Smooth muscle cell (in vitro differentiated cells): ENCODE results near the gene TOR1A. TPM values are rescaled to one million over a fixed set of nuclear protein-coding genes. Genes with fewer than 3 reads are reported as not detected.
A peak's percentile ranks its signal among the peaks of the same experiment; 100 is the strongest.

Experiments
- DNase-seq: peaks from one replicate; lab custom pipeline; 2025; ENCODE audit not compliant: unreplicated experiment; lab: John Stamatoyannopoulos, UW
- H2AFZ ChIP-seq: fragments of 200-600 bp; sonication (generic); 2 replicates; pipeline ENCODE4 v1.6.0; 2016; ENCODE audit warnings: antibody characterized with exemption, low read depth, mild to moderate bottlenecking
- H3F3A ChIP-seq: fragments of 200-600 bp; sonication (generic); 2 replicates; pipeline ENCODE4 v1.6.0; 2017; ENCODE audit warnings: antibody characterized with exemption, low read depth
- H3K27ac ChIP-seq: fragments of 200-600 bp; sonication (generic); 2 replicates; pipeline ENCODE4 v1.5.1; 2016; ENCODE audit warnings: low read depth, mild to moderate bottlenecking
- H3K27me3 ChIP-seq: fragments of 200-600 bp; sonication (generic); 2 replicates; pipeline ENCODE4 v1.6.1; 2016; ENCODE audit warnings: low read depth, mild to moderate bottlenecking
- H3K36me3 ChIP-seq: fragments of 200-600 bp; sonication (generic); 2 replicates; pipeline ENCODE4 v1.5.1; 2016; ENCODE audit warnings: low read depth
- H3K4me1 ChIP-seq: fragments of 200-600 bp; sonication (generic); 2 replicates; pipeline ENCODE4 v1.5.1; 2016; ENCODE audit warnings: low read depth
- H3K4me2 ChIP-seq: fragments of 200-600 bp; sonication (generic); 2 replicates; pipeline ENCODE4 v1.6.0; 2016; ENCODE audit warnings: mild to moderate bottlenecking
- H3K4me3 ChIP-seq: fragments of 200-600 bp; sonication (generic); 2 replicates; pipeline ENCODE4 v1.5.1; 2016; ENCODE audit warnings: mild to moderate bottlenecking
- H3K79me2 ChIP-seq: fragments of 200-600 bp; sonication (generic); 2 replicates; pipeline ENCODE4 v1.6.0; 2016; ENCODE audit warnings: low read depth, mild to moderate bottlenecking
- H3K9ac ChIP-seq: fragments of 200-600 bp; sonication (generic); 2 replicates; pipeline ENCODE4 v1.6.0; 2016; ENCODE audit warnings: low read depth
- H3K9me3 ChIP-seq: fragments of 200-600 bp; sonication (generic); replicated peaks from 2 replicates; pipeline ENCODE4 v1.5.1; 2016; ENCODE audit warnings: low read depth
- H4K20me1 ChIP-seq: fragments of 200-600 bp; sonication (generic); 2 replicates; pipeline ENCODE4 v1.6.0; 2016; ENCODE audit warnings: low read depth
- WGBS: methylation state at CpG from one replicate; pipeline ENCODE4 v1.1.7; 2016; ENCODE audit warnings: low lambda C conversion rate; 5-methylcytosine and 5-hydroxymethylcytosine counted together
- polyA plus RNA-seq: library from polyadenylated mRNA; unstranded; fragments of >200 nt; fragmentation: Nextera tagmentation; extraction: Ambion mirVana; gene quantifications from 2 replicates; pipeline ENCODE4 v1.2.1, GENCODE V29; 2016
- total RNA-seq: library from RNA; depleted of rRNA; stranded (reverse); fragments of >200 nt; gene quantifications from 2 replicates; pipeline ENCODE4 v1.2.3, GENCODE V29; 2014
- TF ChIP-seq, protein P1 (sequence below): fragments of 200-600 bp; sonication (generic); IDR thresholded peaks from 2 replicates; pipeline ENCODE4 v1.5.1; 2017; ENCODE audit warnings: borderline replicate concordance, mild to moderate bottlenecking, antibody characterized with exemption; ENCODE audit not compliant: insufficient read depth, poor library complexity, severe bottlenecking

TOR1A gene
- total and polyA plus RNA-seq, 2 experiments from 2014 or later = 38.5 to 46.1 TPM

DNA sequence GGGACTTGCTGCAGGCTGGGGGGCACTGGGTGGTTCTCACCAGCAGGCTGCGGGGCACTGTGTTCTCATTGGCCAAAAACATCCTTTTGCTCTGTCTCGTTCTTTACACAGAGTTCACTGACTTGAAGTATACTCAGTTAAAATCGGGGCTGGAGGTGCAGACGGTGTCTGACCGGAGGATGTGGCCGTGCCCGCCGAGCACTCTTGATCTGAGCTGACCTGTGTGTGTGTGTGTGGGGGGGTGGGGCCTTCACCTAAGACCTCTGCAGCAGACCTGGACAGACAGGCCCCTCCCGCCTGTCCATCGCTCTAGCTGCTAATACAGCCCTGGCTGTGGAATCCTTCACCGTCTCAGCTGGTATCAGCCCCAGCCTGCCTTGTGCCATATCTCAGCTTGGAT is 13.8 kb downstream of the TOR1A start:
- H3F3A ChIP-seq = no peaks in the 10 kb centered on the region
- H3K36me3 ChIP-seq = no peaks in the 10 kb centered on the region
- 88% methylated on average over 11 of the region's 11 CpGs for WGBS
- H2AFZ ChIP-seq = no peak overlapping the region
- TF ChIP-seq, protein P1, sequence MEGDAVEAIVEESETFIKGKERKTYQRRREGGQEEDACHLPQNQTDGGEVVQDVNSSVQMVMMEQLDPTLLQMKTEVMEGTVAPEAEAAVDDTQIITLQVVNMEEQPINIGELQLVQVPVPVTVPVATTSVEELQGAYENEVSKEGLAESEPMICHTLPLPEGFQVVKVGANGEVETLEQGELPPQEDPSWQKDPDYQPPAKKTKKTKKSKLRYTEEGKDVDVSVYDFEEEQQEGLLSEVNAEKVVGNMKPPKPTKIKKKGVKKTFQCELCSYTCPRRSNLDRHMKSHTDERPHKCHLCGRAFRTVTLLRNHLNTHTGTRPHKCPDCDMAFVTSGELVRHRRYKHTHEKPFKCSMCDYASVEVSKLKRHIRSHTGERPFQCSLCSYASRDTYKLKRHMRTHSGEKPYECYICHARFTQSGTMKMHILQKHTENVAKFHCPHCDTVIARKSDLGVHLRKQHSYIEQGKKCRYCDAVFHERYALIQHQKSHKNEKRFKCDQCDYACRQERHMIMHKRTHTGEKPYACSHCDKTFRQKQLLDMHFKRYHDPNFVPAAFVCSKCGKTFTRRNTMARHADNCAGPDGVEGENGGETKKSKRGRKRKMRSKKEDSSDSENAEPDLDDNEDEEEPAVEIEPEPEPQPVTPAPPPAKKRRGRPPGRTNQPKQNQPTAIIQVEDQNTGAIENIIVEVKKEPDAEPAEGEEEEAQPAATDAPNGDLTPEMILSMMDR = no peak
- no peak overlapping the region for H3K4me2 ChIP-seq
- peaks cover 13% of the 10 kb centered on the region for H4K20me1 ChIP-seq
- no peak overlapping the region for H3K27ac ChIP-seq
- no peaks in the 10 kb centered on the region for H3K9me3 ChIP-seq
- no peak for DNase-seq
- no peaks in the 10 kb centered on the region for H3K4me1 ChIP-seq
- H3K27me3 ChIP-seq = no peaks in the 10 kb centered on the region
- no peak overlapping the region for H3K4me3 ChIP-seq
- no peak overlapping the region for H3K9ac ChIP-seq
- H3K79me2 ChIP-seq = peaks cover 7% of the 10 kb centered on the region

DNA sequence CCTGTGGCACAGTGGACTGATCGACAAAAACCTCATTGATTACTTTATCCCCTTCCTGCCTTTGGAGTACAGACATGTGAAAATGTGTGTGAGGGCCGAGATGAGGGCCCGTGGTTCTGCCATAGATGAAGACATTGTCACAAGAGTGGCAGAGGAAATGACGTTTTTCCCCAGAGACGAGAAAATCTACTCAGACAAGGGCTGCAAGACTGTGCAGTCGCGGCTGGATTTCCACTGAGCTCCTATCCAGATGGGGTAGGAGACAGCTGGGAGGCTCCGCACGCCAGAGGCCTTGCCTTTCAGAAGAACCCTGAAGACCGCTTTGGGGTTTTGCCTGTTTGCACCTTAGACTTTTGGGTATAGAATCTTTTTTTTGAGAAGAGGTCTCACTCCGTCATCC is 14.6 kb downstream of the TOR1A start:
- Histone ChIP-seq H4K20me1 (peaks cover 13% of the 10 kb centered on the region), H3K4me1 (no peaks in the 10 kb centered on the region), H3K9ac (no peak overlapping the region), H3K27ac (no peak overlapping the region), H2AFZ (no peak overlapping the region), H3K4me3 (no peak overlapping the region), H3K36me3 (no peaks in the 10 kb centered on the region), H3K4me2 (no peak overlapping the region), H3K9me3 (no peaks in the 10 kb centered on the region), H3K79me2 (peaks cover 10% of the 10 kb centered on the region), H3K27me3 (no peaks in the 10 kb centered on the region), H3F3A (no peaks in the 10 kb centered on the region)
- TF ChIP-seq, protein P1 = no peak
- DNase-seq = no peak
- 88% methylated on average over 11 of the region's 11 CpGs for WGBS

DNA sequence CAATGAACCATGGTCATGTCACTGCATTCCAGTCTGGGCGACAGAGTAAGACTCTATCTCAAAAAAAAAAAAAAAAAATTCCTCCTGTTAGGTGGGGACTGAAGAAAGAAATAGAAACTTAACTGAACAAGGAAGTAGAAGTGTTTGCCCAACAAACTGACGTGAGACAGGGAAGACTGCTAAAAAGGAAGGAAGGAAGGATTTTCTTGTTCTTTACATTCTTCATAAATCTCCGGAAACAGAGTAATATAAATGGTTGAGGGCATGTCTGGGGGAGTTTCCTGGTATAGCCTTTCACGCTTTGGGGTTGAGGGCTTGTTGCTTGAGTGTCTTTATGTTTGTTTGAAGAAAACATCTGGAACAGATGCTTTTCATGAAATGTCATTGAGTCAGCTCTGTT is 17.9 kb downstream of the TOR1A start:
- Histone ChIP-seq H3K36me3 (no peaks in the 10 kb centered on the region), H3K27me3 (no peaks in the 10 kb centered on the region), H4K20me1 (peaks cover 13% of the 10 kb centered on the region), H3K4me2 (no peak overlapping the region), H3F3A (no peaks in the 10 kb centered on the region), H3K4me1 (peaks cover 7% of the 10 kb centered on the region), H3K9ac (no peak overlapping the region), H3K4me3 (no peak overlapping the region), H3K27ac (no peak overlapping the region), H3K9me3 (no peaks in the 10 kb centered on the region), H3K79me2 (peaks cover 16% of the 10 kb centered on the region), H2AFZ (no peak overlapping the region)
- TF ChIP-seq, protein P1 = no peak
- WGBS = 70% methylated on average over 4 of the region's 4 CpGs
- no peak for DNase-seq

DNA sequence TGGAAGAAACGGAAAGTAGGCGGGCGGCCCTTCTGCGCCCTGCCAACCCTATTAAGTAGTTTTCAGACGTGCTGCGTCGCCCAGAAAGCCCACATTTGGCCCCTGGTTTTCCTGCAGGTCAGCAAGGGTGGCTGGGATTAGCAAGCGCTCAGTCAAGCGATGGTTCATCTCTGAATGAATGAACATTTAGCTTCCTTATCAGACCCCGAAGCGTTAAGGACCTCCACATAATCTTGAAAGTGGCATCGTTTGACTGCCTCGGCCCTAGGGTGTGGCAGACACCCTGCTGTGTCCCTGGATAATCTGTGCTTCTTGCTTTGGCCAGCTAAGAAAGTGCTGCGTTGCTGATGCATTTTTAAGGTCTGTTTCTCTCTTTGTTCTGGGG is 20.3 kb downstream of the TOR1A start:
- H3K4me2 ChIP-seq = peak overlapping the region; percentile 97
- DNase-seq = no peak
- H3K9me3 ChIP-seq = no peaks in the 10 kb centered on the region
- peaks cover 16% of the 10 kb centered on the region for H3K79me2 ChIP-seq
- H4K20me1 ChIP-seq = peaks cover 7% of the 10 kb centered on the region
- no peak overlapping the region for H3K27ac ChIP-seq
- peaks cover 7% of the 10 kb centered on the region for H3K4me1 ChIP-seq
- peak overlapping the region; percentile 89 for H3K4me3 ChIP-seq
- no peaks in the 10 kb centered on the region for H3K27me3 ChIP-seq
- no peaks in the 10 kb centered on the region for H3K36me3 ChIP-seq
- WGBS = 2% methylated on average over 14 of the region's 14 CpGs
- H3K9ac ChIP-seq = peak overlapping the region; percentile 70
- no peaks in the 10 kb centered on the region for H3F3A ChIP-seq
- TF ChIP-seq, protein P1 = no peak
- no peak overlapping the region for H2AFZ ChIP-seq
